OCI-LY7 (cell line): ENCODE measurements around the gene SAT1. TPM values are rescaled to one million over a fixed set of nuclear protein-coding genes. Genes with fewer than 3 reads are reported as not detected.
"Not testable (repeated sequence)": the region's sequence is repeated elsewhere in the genome, so short reads cannot be mapped to it uniquely, and the experiment has no call there.

ENCODE experiments used
- BruUV-seq: library from RNA; stranded (reverse); fragments of 400-500 nt; replicated peaks from 2 replicates; lab custom pipeline; 2021; lab: Mats Ljungman, UMichigan
- CTCF ChIA-PET: fragments of 300-600 bp; sonication (Branson Sonifier 250); formaldehyde crosslinking; loops from one replicate; lab custom pipeline; 2022; ENCODE audit warnings: antibody characterized with exemption; ENCODE audit not compliant: unreplicated experiment; lab: Charles Lee
- POLR2A ChIA-PET: fragments of 300-600 bp; sonication (Branson Sonifier 250); formaldehyde crosslinking; loops from one replicate; lab custom pipeline; 2022; ENCODE audit warnings: antibody characterized with exemption; lab: Charles Lee
- DNase-seq: peaks from one replicate; pipeline ENCODE4 v3.0.0-alpha.2; 2015; ENCODE audit warnings: low spot score
- H2AFZ ChIP-seq: fragments of 200-600 bp; sonication (generic), shearing (Covaris generic); 2 replicates; pipeline ENCODE4 v1.6.1; 2014; ENCODE audit warnings: mild to moderate bottlenecking, antibody characterized with exemption, low read length, moderate library complexity
- H3K27ac ChIP-seq: fragments of 200-600 bp; sonication (generic); 2 replicates; pipeline ENCODE4 v1.5.1; 2014; ENCODE audit warnings: mixed run types, low read depth, mild to moderate bottlenecking, moderate library complexity, low read length, inconsistent platforms; ENCODE audit not compliant: poor library complexity, severe bottlenecking
- H3K36me3 ChIP-seq: fragments of 200-600 bp; sonication (generic); 2 replicates; pipeline ENCODE4 v1.6.1; 2014; ENCODE audit warnings: mild to moderate bottlenecking, antibody characterized with exemption, low read length, moderate library complexity, mixed read lengths; ENCODE audit not compliant: insufficient read depth
- H3K4me1 ChIP-seq: fragments of 200-600 bp; sonication (generic); 2 replicates; pipeline ENCODE4 v1.5.1; 2014; ENCODE audit warnings: mild to moderate bottlenecking, low read length; ENCODE audit not compliant: insufficient read depth, poor library complexity, severe bottlenecking
- H3K4me2 ChIP-seq: fragments of 200-600 bp; sonication (generic); 2 replicates; pipeline ENCODE4 v1.6.1; 2014; ENCODE audit warnings: mild to moderate bottlenecking, low read length
- H3K4me3 ChIP-seq: fragments of 200-600 bp; sonication (generic); 2 replicates; pipeline ENCODE4 v1.5.1; 2014; ENCODE audit warnings: mild to moderate bottlenecking, low read depth, low read length; ENCODE audit not compliant: poor library complexity, severe bottlenecking
- H3K79me2 ChIP-seq: fragments of 200-600 bp; sonication (generic); 2 replicates; pipeline ENCODE4 v1.6.1; 2016; ENCODE audit warnings: low read depth, mild to moderate bottlenecking, low read length, moderate library complexity, mixed read lengths; ENCODE audit not compliant: insufficient read depth
- H3K9me2 ChIP-seq: fragments of 200-600 bp; sonication (generic); 2 replicates; pipeline ENCODE4 v1.6.1; 2016; ENCODE audit warnings: mild to moderate bottlenecking, low read length, mixed read lengths; ENCODE audit not compliant: insufficient read depth
- H3K9me3 ChIP-seq: fragments of 200-600 bp; sonication (generic); 2 replicates; pipeline ENCODE4 v1.6.1; 2014; ENCODE audit warnings: mild to moderate bottlenecking, mixed run types, low read length, mixed read lengths
- H4K20me1 ChIP-seq: fragments of 200-600 bp; sonication (generic); 2 replicates; pipeline ENCODE4 v1.6.1; 2014; ENCODE audit warnings: mild to moderate bottlenecking, antibody characterized with exemption, low read length, moderate library complexity, mixed read lengths; ENCODE audit not compliant: insufficient read depth
- CTCF ChIP-seq: fragments of 200-600 bp; sonication (generic); conservative IDR thresholded peaks from 2 replicates; pipeline ENCODE4 v1.5.1; 2014; ENCODE audit warnings: mild to moderate bottlenecking, antibody characterized with exemption, low read length, moderate library complexity, mixed read lengths
- EZH2phosphoT487 ChIP-seq: fragments of 200-600 bp; sonication (generic); IDR thresholded peaks from 2 replicates; pipeline ENCODE4 v1.6.1; 2018; ENCODE audit warnings: low read depth, borderline replicate concordance, mild to moderate bottlenecking, mixed run types, antibody characterized with exemption, low read length, moderate library complexity, mixed read lengths
- intact Hi-C: fragments of 100-400 bp; cut with micrococcal nuclease; formaldehyde crosslinking; loops from one replicate; pipeline ENCODE4 v1.10.0; 2022; ENCODE audit not compliant: unreplicated experiment
- total RNA-seq, 2 experiments: library from RNA; depleted of rRNA in 1 of 2; stranded (reverse); fragments of >200 nt in 1 of 2; shearing (Covaris generic) in 1 of 2; gene quantifications; 2 replicates each; pipeline ENCODE4 v1.2.3, GENCODE V29; 2014 to 2022

SAT1 gene
- total RNA-seq, 2 experiments from 2014 or later = 46.9 to 50.7 TPM

DNA sequence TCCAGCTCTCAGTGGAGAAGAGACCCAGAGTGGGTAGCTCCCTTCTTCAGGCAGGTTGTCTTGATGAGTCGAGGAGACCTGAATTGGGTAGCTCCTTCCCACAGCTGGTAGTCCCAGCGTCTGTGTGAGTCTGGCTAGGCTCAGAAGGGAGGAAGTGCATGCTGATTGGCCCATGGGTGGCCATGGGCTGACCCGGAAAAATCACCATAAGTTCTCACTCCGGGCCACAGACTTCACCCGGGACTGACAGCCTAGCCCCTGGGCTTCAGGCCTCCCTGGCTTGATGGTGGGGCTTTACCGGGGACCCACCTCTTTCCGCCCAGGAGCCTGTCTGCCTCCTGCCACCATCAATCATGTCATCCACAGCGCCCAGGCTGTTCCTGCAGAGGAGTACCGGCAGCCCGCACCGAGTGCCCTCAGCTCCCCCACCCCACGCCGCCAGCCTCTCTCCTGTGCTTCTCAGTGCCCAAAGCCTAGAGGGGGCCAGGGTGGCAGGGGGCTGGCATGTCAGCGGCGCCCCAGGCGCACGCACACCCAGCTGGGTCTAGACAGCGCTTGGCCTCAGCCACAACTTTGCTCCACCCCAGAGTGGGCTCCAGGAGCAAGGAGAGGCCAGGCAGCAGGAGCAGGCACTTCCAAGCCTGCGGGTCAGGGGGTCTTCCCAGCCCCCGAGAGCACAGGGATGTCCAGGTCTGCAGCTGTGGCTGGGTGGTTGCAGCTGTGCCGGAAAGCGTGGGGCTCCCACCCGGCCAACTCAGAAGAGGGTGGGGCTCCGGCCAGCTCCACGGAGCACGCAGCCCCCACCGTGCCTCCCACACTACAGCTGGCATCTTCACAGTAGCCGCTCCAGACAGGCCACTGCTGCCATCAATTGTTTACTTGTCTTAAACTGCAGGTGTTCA is 16.1 kb upstream of the SAT1 start:
- H3K4me3 ChIP-seq = no peak overlapping the region
- no peak overlapping the region for H2AFZ ChIP-seq
- H3K36me3 ChIP-seq = no peaks in the 10 kb centered on the region
- H3K4me2 ChIP-seq = no peak overlapping the region
- ChIA-PET CTCF (no interaction called here), POLR2A (no interaction called here)
- H3K79me2 ChIP-seq = no peaks in the 10 kb centered on the region
- no peaks in the 10 kb centered on the region for H4K20me1 ChIP-seq
- DNase-seq = no peak
- no peaks in the 10 kb centered on the region for H3K9me3 ChIP-seq
- TF ChIP-seq EZH2phosphoT487 = no peak
- BruUV-seq = no TSS peak
- H3K27ac ChIP-seq = no peak overlapping the region
- no peaks in the 10 kb centered on the region for H3K4me1 ChIP-seq
- intact Hi-C loops = no loop called here
- H3K9me2 ChIP-seq = no peaks in the 10 kb centered on the region

GRCh38 chrX:23770142-23770541 is 12.8 kb upstream of the SAT1 start:
- CTCF ChIA-PET = no interaction called here

GRCh38 chrX:23771086-23771485 is 11.9 kb upstream of the SAT1 start:
- H3K4me1 ChIP-seq = peaks cover 28% of the 10 kb centered on the region
- intact Hi-C loops, DNase-seq: not testable (repeated sequence)

More at GRCh38 chrX:23770142-23770541, 12.8 kb upstream of the SAT1 start:
- BruUV-seq = no TSS peak
- POLR2A ChIA-PET = interaction anchor here (0.6 kb wide), 1 partner anchor 626 kb away, joined by 3 read pairs; no protein-coding TSS in a partner anchor
- no peak for TF ChIP-seq EZH2phosphoT487
- TF ChIP-seq CTCF = no peak
- no peaks in the 10 kb centered on the region for H3K36me3 ChIP-seq
- DNase-seq = no peak
- no peak overlapping the region for H3K27ac ChIP-seq
- H3K4me2 ChIP-seq = no peak overlapping the region
- H3K4me1 ChIP-seq = peaks cover 26% of the 10 kb centered on the region
- H4K20me1 ChIP-seq = no peaks in the 10 kb centered on the region
- no peak overlapping the region for H3K4me3 ChIP-seq
- no peaks in the 10 kb centered on the region for H3K79me2 ChIP-seq
- intact Hi-C loops = no loop called here
- H3K9me2 ChIP-seq = no peaks in the 10 kb centered on the region
- no peak overlapping the region for H2AFZ ChIP-seq
- H3K9me3 ChIP-seq = no peaks in the 10 kb centered on the region

More at GRCh38 chrX:23771086-23771485, 11.9 kb upstream of the SAT1 start:
- CTCF ChIA-PET, H4K20me1 ChIP-seq, H3K4me3 ChIP-seq, H3K79me2 ChIP-seq, H3K9me2 ChIP-seq, H2AFZ ChIP-seq, H3K4me2 ChIP-seq, H3K36me3 ChIP-seq, H3K9me3 ChIP-seq, H3K27ac ChIP-seq, BruUV-seq: not testable (repeated sequence)
- POLR2A ChIA-PET = interaction anchor here (0.6 kb wide), 1 partner anchor 12 kb away, joined by 4 read pairs; no protein-coding TSS in a partner anchor
